Activated T-cell treated with anti-CD3 and anti-CD28 coated beads, Interleukin-2, amount 50 U/mL, for 48 hours (primary cell): Measurements from ENCODE around the gene AGL.
"Not testable (repeated sequence)": the region's sequence is repeated elsewhere in the genome, so short reads cannot be mapped to it uniquely, and the experiment has no call there.

ENCODE experiments used
- DNase-seq, 2 experiments: peaks; one replicate each; pipeline ENCODE4 v3.0.0-alpha.2; 2020

Gene AGL

DNA sequence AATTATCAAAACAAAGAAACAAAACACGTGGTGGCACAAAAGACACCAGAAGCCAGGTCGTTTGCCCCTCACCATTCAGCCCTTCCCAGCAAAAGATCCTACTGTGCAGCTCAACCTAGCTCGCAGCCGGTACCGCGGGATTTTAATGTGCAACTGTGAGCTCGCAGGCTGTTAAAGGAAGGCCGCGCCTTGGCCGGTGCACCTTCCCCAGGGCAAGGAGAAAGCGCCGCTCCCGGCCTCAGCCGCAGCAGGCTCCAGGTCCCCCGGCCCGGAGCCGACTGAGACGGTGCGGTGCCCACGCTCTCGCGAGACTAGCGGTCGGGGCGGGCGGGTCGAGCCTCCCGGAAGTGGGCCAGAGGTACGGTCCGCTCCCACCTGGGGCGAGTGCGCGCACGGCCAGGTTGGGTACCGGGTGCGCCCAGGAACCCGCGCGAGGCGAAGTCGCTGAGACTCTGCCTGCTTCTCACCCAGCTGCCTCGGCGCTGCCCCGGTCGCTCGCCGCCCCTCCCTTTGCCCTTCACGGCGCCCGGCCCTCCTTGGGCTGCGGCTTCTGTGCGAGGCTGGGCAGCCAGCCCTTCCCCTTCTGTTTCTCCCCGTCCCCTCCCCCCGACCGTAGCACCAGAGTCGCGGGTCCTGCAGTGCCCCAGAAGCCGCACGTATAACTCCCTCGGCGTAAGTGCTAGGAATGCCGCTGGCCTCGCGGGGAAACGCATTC, at the start of gene AGL:
AGL (plus strand) TSS at position 618 of the 715 bp plus-strand sequence. CDS start 682 bp downstream, outside the sequence.
- peak; percentile 89 to 93 for DNase-seq

DNA sequence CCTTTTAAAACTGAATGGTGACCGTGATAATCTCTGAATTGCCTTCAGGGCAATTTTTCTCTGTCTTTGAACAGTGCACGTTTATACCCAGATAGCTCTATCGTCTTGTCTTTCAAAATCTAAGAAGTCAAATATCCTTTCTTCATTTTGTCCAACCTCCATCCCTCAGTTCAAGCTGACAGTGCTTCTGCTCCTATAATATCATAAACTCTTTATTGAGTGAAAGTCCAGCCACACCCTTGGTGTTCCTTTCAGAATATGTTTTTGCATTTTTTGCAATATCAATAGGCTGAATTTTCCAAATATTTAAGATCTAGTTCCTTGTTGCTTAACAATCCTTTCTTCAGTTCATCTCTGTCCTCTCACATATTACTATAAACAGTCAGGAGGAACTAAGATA, 48.6 kb upstream of the AGL start:
- DNase-seq: no peak

DNA sequence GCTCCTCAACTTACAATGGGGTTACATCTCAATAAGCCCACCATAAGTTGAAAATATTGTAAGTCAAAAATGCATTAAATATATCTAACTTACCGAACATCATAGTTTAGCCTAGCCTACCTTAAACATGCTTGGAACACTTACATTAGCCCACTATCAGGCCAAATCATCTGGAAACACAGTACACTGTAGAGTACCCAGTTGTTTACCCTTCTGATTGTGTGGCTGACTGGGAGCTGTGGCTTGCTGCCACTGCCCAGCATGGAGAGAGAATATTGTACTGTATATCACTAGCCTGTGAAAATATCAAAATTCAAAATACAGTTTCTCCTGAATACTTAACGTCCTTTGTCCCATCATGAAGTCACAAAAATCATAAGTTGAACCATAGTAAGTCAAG, 43.3 kb upstream of the AGL start:
- DNase-seq: no peak

DNA sequence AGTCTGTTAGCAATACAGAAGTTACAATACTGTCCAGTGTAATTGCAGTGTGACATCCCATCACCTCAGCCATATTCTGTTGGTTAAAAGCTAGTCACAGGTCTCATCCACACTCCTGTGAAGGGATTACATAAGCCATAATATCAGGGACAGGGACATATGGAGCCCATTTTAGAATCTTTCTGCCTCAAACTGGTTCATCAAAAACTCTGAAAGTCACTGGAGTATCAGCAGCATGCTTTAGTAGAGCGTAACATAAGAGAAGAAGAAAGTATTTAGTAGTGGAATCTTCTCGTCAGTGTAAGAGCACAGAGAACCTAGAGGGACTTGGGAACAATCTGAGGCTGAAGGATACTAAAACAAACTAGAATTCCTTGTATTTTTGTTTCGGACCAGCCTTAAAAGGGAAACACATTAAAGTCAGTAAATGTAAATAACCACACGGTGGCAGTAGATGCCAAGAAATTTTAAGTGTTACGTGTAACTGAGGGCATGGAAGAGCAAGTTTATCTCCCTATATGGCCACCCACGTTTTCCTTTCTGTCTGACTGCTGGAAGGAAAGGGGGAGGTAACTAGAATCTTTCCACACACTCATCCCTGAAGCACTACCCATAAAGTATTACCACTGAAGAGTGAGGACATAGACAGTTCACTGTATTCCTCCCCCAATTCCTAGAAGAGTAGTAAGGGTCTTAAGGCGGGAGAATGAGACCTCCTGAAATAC, 41.6 kb upstream of the AGL start:
- no peak for DNase-seq

DNA sequence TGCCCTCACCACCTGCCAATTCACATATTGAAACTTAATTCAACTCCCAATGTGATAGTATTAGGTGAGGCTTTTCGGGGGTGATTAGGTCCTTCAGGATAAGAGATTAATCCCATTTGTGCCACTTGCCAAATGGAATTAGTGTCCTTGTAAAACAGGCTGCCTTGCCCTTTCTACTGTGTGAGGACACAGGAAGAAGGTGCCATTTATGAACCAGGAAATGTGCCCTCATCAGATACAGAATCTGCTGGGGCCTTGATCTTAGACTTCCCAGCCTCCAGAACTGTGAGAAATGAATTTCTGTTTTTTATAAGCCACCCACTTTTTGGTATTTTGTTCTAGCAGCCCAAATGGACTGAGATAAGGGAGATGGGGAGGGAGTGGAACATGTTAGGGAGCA, 39.1 kb upstream of the AGL start:
- DNase-seq: no peak

DNA sequence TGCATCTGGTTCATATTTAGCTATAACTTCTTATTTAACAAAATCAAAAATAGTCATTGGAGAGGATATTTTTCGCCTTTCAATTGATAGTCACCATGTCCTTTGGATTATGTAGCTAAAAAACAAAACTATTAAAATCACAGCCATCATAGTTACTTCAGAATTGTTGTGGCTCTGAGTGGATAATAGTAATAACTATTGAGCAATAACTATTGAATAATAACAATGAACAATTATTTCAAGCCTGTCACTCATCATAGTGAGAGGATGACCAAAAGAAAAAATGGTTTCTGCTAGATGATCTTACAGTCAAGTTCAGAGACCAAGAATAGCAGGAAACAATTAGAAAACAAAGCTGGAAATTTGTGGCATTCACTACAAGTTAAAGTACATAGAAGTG, 38.4 kb upstream of the AGL start:
- DNase-seq: no peak

DNA sequence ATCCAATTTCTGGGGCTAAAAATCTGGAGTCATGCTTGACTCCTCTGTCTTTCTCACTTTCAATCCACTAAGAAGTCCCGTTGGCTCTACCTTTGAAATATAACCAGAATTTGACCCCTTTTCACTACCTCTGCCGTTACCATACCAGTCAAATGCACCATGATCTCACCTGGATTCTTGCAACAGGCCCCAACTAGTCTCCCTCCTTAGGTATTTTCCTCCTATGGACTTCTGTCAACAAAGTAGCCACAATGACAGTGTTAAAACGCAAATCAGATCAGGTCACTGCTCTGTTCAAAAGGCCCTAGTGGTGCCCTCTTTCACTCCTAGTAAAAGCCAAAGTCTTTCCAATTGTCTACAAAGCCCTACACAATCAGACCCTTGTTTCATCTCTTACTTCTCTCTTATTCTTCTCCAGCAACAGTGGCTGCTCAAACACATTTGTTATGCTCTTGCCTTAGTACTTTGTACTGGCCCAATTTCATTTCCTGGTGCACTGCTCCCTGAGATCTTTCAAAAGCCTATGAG, 35.7 kb upstream of the AGL start:
- no peak for DNase-seq

DNA sequence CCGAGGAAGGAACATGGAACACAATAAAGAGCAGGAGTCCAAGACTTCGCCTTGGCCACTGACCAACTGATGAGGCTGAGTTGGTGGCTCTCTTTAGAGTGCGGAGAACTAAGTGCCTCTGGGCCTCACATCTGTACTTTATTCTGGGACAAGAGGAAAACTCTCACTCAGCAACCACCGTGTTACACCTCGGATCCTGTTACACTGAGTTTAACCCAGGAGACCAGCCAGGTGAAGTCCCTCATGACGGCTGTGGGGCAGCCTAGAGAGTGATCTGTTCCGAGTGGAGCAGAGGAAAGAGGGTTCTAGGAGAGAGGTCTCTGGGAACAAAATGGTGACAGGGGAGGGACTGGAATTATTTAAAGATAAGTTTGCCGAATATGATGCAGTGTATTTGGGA, 33.5 kb upstream of the AGL start:
- no peak for DNase-seq

DNA sequence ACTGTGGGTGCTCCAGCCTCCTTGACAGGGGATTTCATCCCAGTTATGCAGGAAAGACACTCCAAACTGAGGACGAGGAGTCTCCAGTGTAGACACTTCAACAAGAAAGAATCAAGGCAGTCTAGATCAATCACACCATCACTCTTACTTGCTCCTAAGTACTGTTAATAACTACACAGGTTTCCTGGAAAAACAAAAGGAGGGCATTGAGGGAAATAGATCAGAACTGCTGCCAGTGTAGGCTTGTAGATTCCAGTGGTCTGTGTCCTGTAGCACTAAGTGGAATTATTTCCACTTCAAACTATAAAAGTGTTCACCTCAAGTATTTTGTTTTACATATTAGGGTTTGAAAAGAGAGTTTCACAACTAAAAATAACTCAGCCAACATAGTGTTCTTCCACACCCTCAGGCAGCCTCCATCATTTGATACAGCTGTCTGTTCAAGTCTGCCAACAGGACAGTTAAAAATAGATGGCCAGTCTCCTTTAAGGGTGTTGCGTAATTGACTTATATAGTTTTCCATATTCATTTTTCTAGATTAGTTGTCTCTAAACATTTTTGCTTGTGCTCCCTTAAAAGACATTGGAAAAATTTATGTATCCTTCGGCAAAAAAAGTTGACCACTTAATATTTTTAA, 32.0 kb upstream of the AGL start:
- no peak for DNase-seq

DNA sequence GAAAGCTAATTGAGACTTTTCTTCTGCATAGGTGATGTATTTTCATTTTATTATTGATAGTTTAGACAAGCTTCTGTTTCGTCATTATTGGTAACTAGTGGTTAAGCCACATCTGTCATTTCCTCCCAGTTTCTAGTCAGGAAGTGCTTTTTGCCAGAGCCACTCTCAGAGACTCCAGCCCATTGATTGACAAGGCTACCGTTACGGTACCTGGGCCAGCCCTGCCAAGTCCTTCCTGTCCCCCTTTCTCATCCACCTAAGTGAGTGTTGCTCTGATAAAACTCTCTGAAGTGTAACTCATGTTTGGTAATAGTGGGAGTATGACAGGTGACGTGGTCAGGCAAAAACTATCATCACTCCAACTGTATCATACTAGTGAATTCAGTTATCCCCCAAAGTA, 29.6 kb upstream of the AGL start:
- peak; percentile 45 to 56 for DNase-seq

DNA sequence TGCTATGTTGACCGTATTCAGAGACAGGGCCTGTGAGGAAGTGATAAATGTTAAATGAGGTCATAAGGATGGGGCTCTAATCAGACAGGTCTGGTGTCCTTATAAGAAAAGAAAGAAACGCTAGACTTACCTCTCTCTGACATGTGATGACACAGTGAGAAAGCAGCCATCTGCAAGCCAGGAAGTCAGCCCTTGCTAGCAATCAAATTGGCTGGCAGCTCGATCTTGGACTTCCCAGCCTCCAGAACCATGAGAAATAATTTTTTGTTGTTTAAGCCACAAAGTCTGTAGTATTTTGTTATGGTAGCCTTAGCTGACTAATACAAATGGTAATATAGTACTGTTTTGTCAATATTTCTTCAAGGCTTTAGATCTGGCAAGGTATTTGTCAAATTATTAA, 25.1 kb upstream of the AGL start:
- DNase-seq: no peak

DNA sequence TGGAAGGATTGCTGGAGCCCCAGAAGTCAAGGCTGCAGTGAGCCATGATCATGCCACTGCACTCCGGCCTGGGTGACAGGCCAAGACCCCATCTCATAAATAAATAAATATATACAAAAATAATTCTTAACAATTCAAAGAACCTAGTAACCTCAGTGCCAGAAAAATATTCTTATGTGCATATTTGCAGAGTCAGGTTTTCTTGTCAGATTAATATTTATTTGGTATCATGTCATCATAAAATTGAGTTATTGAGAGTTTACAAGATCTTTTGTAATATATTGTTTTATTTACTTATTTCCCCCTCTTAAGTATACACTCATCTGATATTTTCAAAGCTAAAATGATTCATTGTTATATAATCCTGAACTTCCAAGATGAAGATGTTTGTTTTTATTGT, 24.5 kb upstream of the AGL start:
- DNase-seq: no peak

DNA sequence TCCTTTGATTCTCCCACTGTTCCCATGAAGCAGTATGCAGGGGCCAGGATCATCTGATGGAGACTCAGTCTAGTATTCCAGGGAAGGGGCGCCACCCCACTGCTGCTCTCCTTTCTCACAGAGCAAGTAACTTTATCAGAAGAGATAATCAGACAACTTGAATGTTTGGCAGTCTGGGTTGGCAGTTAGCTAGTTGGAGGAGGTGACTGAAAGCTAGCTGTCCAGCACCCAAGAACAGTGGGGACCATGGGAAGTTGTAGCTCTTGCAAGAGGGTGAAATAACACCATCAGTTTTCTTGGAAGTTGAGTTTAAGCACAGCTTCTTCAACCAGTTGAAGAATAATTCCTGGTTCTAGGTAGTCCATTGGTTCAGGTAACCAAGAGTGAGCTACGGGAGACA, 22.2 kb upstream of the AGL start:
- DNase-seq: no peak

DNA sequence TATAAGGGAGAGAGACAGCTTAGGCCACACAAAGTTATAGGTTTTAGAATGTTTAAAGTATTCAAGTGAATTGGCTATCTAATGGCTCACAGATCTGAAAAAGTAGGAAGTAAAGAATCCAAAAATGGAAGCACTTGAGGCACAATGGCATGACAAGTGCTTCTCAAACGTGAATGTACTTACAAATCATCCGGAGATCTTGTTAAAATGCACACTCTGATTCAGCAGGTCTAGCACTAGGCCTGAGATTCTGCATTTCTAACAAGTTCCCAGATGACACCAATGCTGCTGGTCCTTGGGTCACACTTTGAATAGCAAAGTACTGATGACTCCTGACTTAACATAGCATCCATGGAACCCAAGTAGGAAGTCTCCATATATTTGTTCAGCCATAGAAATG, 20.9 kb upstream of the AGL start:
- DNase-seq: no peak

DNA sequence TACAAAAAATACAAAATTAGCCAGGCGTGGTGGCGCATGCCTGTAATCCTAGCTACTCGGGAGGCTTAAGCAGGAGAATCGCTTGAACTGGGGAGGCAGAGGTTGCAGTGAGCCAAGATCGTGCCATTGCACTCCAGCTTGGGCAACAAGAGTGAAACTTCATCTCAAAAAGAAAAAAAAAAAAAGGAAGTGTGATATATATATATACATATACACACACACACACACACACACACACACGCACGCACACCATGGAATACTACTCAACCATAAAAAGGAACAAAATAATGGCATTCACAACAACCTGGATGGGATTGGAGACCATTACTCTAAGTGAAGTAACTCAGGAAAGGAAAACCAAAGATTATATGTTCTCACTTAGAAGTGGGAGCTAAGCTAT, 16.2 kb upstream of the AGL start:
- DNase-seq: not testable (repeated sequence)

DNA sequence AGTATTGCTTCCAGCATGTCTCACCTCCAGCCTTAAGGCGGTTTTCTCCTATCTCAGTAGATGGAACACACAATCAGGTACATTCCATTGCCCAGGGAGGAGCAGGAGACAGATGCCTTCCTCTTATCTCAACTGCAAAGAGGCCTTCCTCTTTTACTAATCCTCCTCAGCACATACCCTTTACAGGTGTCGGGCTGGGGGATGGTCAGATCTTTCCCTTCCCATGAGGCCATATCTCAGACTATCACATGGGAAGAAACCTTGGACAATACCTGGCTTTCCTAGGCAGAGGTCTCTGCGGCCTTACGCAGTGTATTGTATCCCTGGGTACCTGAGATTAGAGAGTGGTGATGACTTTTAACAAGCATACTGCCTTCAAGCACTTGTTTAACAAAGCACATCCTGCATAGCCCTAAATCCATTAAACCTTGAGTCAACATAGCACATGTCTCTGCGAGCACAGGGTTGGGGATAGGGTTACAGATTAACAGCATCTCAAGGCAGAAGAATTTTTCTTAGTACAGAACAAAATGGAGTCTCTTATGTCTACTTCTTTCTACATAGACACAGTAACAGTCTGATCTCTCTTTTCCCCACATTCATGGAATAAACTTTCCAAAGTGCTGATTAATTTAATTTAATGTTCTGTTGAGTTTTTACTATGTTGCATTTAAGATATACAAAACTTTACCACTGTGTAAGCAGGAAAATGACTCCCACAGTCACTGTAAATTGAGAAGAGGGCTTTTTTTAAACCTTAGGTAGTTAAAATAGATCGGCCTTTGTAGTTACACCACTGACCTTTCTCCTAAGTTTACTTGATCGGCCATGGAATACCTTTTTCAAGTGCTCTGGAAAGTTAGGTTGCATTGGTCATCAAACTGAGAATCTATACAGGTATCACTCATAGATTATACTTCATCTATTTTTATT, 13.7 kb upstream of the AGL start:
- DNase-seq: not testable (repeated sequence)

DNA sequence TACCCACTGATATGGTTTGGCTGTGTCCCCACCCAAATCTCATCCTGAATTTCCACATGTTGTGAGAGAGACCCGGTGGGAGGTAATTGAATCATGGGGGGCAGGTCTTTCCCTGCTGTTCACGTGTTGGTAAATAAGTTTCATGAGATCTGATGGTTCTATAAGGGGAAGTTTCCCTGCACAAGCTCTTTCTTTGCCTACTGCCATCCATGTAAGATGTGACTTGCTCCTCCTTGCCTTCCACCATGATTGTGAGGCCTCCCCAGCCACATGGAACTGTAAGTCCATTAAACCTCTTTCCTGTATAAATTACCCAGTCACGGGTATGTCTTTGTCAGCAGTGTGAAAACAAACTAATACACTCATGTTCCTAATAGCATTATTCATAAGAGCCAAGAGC, 9.8 kb upstream of the AGL start:
- not testable (repeated sequence) for DNase-seq

DNA sequence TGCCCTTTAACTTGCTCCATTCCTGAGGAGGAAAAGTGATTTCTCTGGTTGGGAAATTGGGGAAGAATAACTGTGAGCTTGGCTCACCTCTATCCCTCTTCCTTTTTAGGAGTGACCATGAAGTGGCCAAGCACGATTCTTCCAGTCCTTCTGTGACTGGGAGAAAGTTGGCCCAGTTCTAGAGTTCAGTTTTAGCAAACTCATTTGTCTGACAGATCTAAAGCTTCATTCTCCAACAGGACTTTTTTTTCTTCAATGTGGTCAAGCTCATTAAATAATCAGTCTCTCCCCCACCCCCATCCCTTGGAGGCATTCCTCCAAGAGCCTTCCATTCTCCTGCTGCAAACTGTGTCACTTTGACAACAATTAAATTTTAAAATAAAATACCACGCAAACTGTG, 6.4 kb upstream of the AGL start:
- no peak for DNase-seq

DNA sequence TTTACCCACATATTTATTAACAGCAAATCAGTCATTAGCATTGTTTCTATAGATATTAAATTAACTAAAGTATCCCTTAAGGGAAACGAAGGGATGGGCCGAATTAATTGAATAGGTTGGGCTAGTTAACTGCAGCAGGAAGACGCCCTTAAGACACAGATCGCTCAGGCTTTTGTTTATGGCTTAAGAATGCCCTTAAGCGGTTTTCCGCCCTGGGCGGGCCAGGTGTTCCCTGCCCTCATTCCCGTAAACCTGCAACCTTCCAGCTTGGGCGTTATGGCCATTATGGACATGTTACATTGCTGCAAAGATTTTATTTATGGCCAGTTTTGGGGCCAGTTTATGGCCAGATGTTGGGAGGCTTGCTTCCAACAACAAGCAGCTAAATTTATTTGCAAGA, 5.0 kb upstream of the AGL start:
- DNase-seq: not testable (repeated sequence)

DNA sequence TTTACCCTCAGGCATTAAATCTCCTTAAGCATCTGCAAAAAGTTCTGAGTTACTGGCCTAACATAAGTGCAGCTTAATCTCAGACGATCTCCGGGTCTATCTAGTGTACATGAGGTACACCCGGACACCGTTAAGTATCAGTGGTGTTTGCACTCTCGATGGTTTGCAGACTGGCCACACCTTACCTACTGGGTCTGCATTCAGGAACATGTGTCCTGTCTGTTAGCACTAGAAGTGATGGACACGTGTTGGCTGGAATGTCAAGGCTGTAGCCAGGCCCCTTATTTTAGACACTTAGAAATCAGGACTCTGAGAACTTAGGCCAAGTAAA, 783 bp upstream of the AGL start:
- DNase-seq: no peak

DNA sequence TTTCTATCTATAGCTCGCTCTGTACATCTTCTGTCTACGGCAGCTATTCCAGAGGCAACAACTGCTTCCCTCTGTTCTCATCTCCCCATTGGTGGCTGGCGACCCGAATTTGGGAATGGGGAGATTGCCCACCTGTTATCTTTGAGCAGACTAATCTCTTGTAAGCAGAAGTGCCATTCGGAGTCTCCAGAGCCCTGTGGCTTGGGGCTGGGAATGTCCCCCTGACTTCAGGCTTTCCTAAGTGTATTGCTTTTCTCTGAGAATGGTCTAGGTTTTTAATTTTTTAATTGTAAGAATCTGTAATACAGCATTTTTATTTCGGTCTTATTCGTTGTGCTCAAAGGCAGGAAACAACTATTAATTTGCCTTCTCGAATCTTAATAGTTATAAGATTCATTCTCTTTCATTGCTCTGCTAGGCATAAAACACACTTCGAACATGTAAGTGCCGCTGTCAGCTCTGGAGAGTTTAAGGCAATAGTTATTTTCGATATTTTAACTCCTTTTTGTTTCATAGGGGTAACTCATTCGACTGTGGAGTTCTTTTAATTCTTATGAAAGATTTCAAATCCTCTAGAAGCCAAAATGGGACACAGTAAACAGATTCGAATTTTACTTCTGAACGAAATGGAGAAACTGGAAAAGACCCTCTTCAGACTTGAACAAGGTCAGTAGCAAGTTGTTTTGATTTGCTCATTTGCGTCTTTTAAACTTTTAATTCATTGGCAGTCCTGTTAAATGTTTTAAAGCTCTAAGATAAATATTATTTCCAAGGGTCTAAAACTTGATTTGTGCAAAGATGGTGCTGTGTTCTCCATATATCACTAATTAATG, 514 bp downstream of the AGL start:
- DNase-seq: no peak

DNA sequence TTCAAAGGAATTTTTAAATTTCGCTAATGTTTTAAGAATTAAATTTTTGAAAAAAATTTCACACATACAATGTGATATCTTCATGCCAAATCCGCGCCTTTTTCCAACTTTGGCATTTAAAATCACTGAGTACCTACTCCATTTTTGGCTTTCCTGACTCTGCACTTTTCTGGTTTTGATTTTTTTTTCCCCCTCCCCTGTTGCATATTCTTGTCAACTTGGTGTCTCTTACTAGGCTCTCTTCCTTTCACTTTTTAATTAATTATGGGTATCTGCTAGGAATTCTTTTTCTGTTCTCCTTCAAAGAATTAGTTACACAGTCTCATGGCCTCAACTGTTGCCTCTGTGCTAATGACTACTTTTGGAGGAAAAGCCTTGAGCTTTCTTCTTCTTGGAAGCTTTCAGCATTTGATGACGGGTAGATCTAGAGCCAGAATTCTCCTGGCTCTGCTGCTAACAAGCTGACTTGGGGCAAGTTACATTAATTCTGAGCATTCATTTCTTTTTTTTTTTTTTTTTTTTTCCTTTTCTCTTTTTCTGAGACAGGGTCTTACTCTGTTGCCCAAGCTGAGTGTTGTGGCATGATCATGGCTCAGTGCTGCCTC, 1.8 kb downstream of the AGL start:
- no peak for DNase-seq
